ENCODE measurements around the gene CDK11B.
"Not testable (repeated sequence)": the region's sequence is repeated elsewhere in the genome, so short reads cannot be mapped to it uniquely, and the experiment has no call there.

CDK11B gene

DNA sequence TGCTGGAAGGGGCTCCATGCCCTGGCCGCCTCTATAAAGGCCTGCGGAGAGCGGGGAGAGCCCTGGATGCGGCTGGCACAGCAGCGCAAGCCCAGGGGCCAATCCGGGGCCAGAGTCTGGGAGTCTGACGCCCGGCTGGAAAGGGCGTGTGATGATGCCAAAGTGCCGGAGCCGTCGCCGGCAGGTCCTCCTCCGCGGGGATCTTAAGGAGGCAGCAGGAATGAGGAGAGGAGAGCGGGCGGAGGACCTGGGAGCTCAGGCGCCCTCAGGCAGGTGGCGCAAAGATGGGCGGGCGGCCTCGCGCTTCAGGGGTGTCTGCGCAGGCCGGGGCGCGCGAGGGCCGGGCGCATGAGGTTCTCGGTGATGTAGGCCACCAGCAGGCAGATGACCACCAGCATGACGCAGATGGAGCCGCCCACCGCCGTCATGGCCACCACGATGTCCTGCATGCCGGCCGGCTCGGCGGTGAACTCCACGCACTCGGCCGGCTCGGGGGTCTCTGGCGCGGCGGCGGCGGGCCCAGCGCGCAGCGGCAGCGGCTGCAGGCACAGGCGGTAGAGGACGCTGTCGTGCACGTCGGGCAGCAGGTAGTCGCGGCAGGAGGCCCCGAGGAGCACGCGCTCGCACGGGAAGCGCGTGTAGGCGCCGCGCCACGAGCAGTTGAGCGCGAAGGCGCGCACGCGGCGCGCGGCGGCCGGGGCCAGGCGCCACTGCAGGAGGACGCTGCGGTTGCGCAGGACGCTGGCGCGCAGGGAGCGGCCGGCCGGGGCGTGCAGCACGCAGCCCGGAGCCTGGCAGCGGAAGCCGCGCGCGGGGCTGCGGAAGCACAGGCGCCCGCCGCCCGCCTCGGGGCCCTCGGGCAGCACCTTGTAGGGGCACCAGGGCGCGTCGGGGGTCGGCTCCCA is 59.5 kb downstream of the CDK11B start:
- peak; percentile 27 for DNase-seq (ENCODE audit: low read depth)

GRCh38 chr1:1598720-1599029 is 60.1 kb downstream of the CDK11B start:
- no peak for DNase-seq (ENCODE audit: low read depth)

- DNase-seq (ENCODE audit: low read depth): no peak
These were observed 60.6 kb downstream of the CDK11B start for GRCh38 chr1:1598051-1598719.

DNA sequence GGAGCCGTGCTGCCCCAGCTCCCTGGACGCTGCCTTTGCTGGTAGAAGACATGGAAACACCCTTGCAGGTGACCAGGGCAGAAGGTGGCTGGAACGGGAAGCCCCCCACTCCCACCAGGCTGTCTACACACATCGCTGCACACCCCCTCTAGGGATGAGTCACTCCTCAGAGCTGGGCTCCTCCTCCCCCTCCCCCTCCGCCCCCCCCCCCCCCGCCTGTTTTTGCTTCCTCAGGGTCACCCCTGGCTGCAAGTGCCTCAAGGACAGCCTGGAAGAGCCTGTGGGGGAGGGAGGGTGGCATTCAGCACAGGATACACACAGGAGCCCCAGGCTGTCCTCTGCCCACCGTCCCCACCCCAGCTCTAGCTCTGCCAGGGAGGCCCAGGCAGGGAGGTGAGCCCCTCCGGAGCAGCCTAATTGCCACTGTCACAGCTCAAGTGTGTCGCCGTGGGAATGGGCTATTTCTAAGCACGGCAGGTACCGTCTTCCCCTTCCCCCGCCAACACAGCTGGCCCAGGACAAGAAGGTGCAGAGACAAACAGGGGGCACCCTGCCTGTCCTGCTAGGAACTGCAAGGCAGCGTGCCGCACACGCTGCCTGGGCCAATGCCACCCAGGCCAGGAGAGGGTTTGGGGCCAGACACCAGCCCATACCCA is 61.4 kb downstream of the CDK11B start:
- DNase-seq (ENCODE audit: low read depth): no peak

DNA sequence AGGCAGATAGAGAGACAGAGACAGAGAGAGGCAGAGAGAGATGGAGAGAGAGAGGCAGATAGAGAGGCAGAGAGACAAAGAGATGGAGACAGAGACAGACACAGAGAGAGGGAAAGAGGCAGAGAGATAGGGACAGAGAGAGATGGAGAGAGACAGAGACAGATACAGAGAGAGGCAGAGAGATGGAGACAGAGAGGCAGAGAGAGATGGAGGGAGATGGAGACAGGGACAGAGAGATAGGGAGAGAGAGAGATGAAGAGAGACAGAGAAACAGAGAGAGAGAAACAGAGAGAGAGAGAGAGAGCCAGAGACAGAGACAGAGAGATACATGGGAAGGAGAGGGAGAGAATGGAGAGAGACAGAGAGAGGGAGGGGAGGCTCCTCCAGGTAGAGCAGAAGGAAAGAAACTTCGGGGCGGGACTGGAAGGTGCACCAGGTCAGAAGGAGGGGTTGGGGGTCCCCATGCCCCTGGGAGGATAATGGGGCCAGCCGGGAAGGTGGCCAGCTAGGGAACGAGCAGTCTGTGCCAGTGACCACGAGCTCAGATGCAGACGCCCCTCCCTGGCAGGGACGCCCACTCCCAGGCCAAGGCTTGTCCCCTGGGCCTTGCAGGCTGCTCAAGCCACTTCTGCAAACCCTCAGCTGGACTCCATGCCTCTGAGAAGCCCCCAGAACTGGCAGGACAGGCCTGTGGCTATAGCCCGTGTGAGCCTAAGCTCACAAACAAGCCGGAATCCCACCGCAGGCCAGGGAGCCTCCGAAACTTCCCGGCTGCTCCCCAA is 62.1 kb downstream of the CDK11B start:
- DNase-seq (ENCODE audit: low read depth): no peak

GRCh38 chr1:1595341-1595740 is 63.5 kb downstream of the CDK11B start:
- DNase-seq (ENCODE audit: low read depth): not testable (repeated sequence)

DNA sequence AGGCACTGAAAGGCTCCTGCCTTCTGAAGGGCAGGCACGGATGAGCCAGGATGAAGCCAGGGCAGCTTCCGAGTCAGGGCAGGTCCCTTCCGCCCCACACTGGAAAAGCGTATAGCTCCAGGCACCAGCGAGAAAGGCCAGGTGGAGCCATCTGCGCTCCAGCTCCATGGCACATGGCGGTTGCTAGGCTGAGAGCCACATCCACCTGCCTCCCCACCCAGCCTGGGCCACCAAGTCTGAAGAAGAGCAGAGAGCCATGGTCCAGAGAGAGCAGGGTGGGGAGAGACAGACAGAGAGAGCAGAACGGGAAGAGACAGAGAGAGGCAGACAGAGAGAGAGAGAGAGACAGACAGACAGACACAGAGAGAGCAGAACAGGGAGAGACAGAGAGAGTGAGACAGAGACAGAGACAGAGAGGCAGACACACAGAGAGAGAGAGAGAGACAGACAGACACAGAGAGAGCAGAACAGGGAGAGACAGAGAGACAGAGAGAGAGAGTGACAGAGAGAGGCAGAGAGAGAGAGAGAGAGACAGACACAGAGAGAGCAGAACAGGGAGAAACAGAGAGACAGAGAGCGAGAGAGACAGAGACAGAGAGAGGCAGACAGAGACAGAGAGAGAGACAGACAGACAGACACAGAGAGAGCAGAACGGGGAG is 64.1 kb downstream of the CDK11B start:
- no peak for DNase-seq (ENCODE audit: low read depth)

- DNase-seq (ENCODE audit: low read depth): no peak
These were observed 64.8 kb downstream of the CDK11B start for GRCh38 chr1:1593834-1594601.

DNA sequence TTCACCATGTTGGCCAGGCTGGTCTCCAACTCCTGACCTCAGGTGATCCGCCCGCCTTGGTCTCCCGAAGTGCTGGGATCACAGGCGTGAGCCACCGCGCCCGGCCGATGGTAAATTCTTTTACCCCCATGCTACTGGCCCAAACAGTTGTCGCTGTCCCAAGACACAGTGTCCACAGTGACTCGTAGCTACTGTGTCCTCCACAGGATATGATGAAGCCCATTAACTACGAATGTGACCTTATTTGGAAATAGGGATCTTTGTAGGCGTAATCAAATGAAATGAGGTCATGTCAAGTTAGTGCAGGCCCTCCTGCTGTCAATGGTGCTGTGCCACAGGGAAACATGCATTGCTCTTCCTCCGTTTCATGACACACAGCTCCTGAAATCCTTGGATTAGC is 67.4 kb downstream of the CDK11B start:
- DNase-seq (ENCODE audit: low read depth): no peak

All from activated T-cell treated with anti-CD3 and anti-CD28 coated beads for 48 hours (primary cell).